CD4-positive, alpha-beta T cell treated with Interleukin-4 for 4 hours (primary cell): Measurements from ENCODE around the gene FAM234A.

Experiments used
- DNase-seq: peaks from one replicate; pipeline ENCODE4 v3.0.0-alpha.2; 2020

FAM234A gene

GRCh38 chr16:305916-306626, 71.5 kb downstream of the FAM234A start:
- no peak for DNase-seq

- no peak for DNase-seq
Measured at GRCh38 chr16:306911-307370, 72.3 kb downstream of the FAM234A start.

GRCh38 chr16:307691-308312, 73.2 kb downstream of the FAM234A start:
- no peak for DNase-seq

GRCh38 chr16:309476-309875, 74.9 kb downstream of the FAM234A start:
- DNase-seq = no peak

- no peak for DNase-seq
Measured at GRCh38 chr16:311725-312124, 77.1 kb downstream of the FAM234A start.

- no peak for DNase-seq
Measured at GRCh38 chr16:314351-314750, 79.7 kb downstream of the FAM234A start.

GRCh38 chr16:314795-315299, 80.2 kb downstream of the FAM234A start:
- no peak for DNase-seq
